Measurements from ENCODE around the gene S100A7.

Gene S100A7

DNA sequence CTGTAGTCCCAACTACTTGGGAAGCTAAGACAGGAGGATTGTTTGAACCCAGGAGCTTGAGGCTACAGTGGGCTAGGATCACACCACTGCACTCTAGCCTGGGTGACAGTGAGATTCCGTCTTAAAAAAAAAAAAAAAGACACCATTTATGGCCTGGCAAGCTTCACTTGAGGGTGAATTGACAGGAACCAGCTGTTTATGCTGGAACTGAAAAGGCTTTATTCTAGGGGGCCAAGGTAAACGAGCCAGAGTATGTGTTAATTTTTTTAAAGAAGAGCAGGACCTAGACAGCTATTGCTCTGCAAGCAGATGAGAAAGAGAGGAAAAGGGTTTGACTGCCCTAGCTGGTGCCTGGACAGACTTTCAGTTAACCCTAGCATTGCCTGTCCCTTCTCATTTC lies 38.3 kb upstream of the S100A7 start:
- Histone ChIP-seq H3K27ac (ENCODE audit: low read length, poor library complexity, severe bottlenecking) (no peak overlapping the region), H2BK15ac (ENCODE audit: low read depth, poor library complexity, severe bottlenecking) (no peak overlapping the region), H3K23ac (ENCODE audit: low read length in 2 of 2) (no peak overlapping the region), H3K79me1 (replicated peaks; ENCODE audit: low read length, poor library complexity, severe bottlenecking) (no peaks in the 10 kb centered on the region), H2AFZ (ENCODE audit: low read depth, low read length) (no peak overlapping the region), H4K8ac (ENCODE audit: low read length) (no peak overlapping the region), H3K18ac (ENCODE audit: low read depth in 1 of 2, low read length in 2 of 2) (no peak overlapping the region), H3K27me3 (ENCODE audit: control insufficient read depth in 1 of 2, insufficient read depth in 1 of 2, low read length in 2 of 2) (peaks cover 0 to 6% of the 10 kb centered on the region in 2 experiments), H3K4me1 (ENCODE audit: control insufficient read depth, insufficient read depth, low read depth, low read length) (no peaks in the 10 kb centered on the region), H3K4me2 (ENCODE audit: low read length, poor library complexity, severe bottlenecking) (no peak overlapping the region), H3K9ac (ENCODE audit: low read length) (no peak overlapping the region), H3K36me3 (ENCODE audit: control insufficient read depth in 1 of 2, insufficient read depth in 2 of 2, low read depth in 1 of 2, low read length in 2 of 2) (no peaks in the 10 kb centered on the region), H2BK5ac (ENCODE audit: low read depth, low read length, poor library complexity, severe bottlenecking) (no peak overlapping the region), H2BK120ac (ENCODE audit: low read depth, low read length) (no peak overlapping the region), H2AK5ac (ENCODE audit: low read length, severe bottlenecking) (no peak overlapping the region), H3K4me3 (ENCODE audit: insufficient read depth in 1 of 2, low read depth in 1 of 2, low read length in 2 of 2) (no peak overlapping the region), H3K4ac (ENCODE audit: low read depth in 1 of 2, low read length in 2 of 2) (no peak overlapping the region), H3K9me3 (ENCODE audit: control insufficient read depth, low read length) (no peaks in the 10 kb centered on the region), H2BK12ac (ENCODE audit: low read length in 2 of 2) (no peak overlapping the region), H4K91ac (ENCODE audit: low read length) (no peak overlapping the region), H3K14ac (ENCODE audit: low read length in 2 of 2) (no peak overlapping the region)
- no peak for DNase-seq
- 3% methylated on average over 2 of the region's 2 CpGs for WGBS

DNA sequence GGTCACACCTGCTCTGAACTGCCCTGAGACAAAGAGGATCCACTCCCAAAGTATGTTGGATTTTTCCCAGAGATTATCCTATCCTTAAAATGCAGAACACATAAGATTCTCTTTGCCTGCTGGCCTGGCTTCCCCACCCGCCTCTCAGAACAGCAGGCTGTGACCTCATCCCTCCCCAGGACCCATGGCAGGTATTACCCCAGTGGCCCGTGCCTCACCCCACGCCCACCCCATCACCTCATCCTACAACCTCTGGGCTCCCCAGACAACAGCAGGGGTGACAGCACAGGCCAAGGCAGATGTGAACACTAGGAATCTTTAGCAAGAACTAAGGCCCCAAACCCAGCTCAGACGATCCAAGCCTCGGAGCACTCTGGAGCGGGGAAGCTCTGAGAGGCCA lies 35.1 kb upstream of the S100A7 start:
- no peak overlapping the region for H3K4me3 ChIP-seq (ENCODE audit: insufficient read depth in 1 of 2, low read depth in 1 of 2, low read length in 2 of 2)
- H2AK5ac ChIP-seq (ENCODE audit: low read length, severe bottlenecking) = no peak overlapping the region
- no peak overlapping the region for H4K91ac ChIP-seq (ENCODE audit: low read length)
- H3K27ac ChIP-seq (ENCODE audit: low read length, poor library complexity, severe bottlenecking) = no peak overlapping the region
- WGBS = 74% methylated on average over 6 of the region's 6 CpGs
- H3K23ac ChIP-seq (ENCODE audit: low read length in 2 of 2) = no peak overlapping the region
- H3K18ac ChIP-seq (ENCODE audit: low read depth in 1 of 2, low read length in 2 of 2) = no peak overlapping the region
- H3K4me1 ChIP-seq (ENCODE audit: control insufficient read depth, insufficient read depth, low read depth, low read length) = no peaks in the 10 kb centered on the region
- no peak overlapping the region for H3K14ac ChIP-seq (ENCODE audit: low read length in 2 of 2)
- no peak overlapping the region for H2BK12ac ChIP-seq (ENCODE audit: low read length in 2 of 2)
- no peak overlapping the region for H3K9ac ChIP-seq (ENCODE audit: low read length)
- H3K79me1 ChIP-seq (replicated peaks; ENCODE audit: low read length, poor library complexity, severe bottlenecking) = no peaks in the 10 kb centered on the region
- H3K4ac ChIP-seq (ENCODE audit: low read depth in 1 of 2, low read length in 2 of 2) = no peak overlapping the region
- no peaks in the 10 kb centered on the region for H3K36me3 ChIP-seq (ENCODE audit: control insufficient read depth in 1 of 2, insufficient read depth in 2 of 2, low read depth in 1 of 2, low read length in 2 of 2)
- H2BK120ac ChIP-seq (ENCODE audit: low read depth, low read length) = no peak overlapping the region
- no peak overlapping the region for H3K4me2 ChIP-seq (ENCODE audit: low read length, poor library complexity, severe bottlenecking)
- no peaks in the 10 kb centered on the region for H3K9me3 ChIP-seq (ENCODE audit: control insufficient read depth, low read length)
- no peak overlapping the region for H4K8ac ChIP-seq (ENCODE audit: low read length)
- H2BK5ac ChIP-seq (ENCODE audit: low read depth, low read length, poor library complexity, severe bottlenecking) = no peak overlapping the region
- no peak for DNase-seq
- H2BK15ac ChIP-seq (ENCODE audit: low read depth, poor library complexity, severe bottlenecking) = no peak overlapping the region
- no peak overlapping the region for H2AFZ ChIP-seq (ENCODE audit: low read depth, low read length)
- peaks cover 0 to 14% of the 10 kb centered on the region in 2 experiments for H3K27me3 ChIP-seq (ENCODE audit: control insufficient read depth in 1 of 2, insufficient read depth in 1 of 2, low read length in 2 of 2)

DNA sequence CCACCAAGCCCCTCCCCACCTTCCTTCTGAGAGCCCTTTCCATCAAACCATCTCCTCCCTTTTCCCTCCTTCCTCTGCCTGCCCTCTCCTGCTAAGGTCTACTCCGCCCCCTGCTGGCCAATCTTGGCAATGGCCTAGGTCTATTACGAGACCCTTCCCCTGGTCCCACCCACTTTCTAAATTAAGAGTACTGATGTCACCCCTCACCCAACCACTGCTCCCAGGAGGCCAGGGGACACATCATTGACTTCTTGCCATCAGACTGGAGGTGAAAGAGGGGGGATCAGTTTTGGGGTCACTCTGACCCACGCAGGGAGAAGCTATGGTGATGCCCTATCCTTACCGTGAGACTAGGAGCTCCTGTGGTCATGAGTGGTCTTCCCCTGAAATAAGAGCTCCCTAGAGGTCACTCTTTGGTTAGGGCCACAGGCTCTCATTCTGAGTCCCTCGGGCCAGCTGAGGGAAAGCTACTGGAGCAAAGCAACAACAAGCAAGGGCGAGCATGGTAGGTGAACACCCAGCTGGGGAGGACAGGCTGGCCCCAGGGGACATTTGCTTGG lies 34.6 kb upstream of the S100A7 start:
- H3K9ac ChIP-seq (ENCODE audit: low read length) = no peak overlapping the region
- H3K36me3 ChIP-seq (ENCODE audit: control insufficient read depth in 1 of 2, insufficient read depth in 2 of 2, low read depth in 1 of 2, low read length in 2 of 2) = no peaks in the 10 kb centered on the region
- peaks cover 0 to 15% of the 10 kb centered on the region in 2 experiments for H3K27me3 ChIP-seq (ENCODE audit: control insufficient read depth in 1 of 2, insufficient read depth in 1 of 2, low read length in 2 of 2)
- H3K23ac ChIP-seq (ENCODE audit: low read length in 2 of 2) = no peak overlapping the region
- no peak overlapping the region for H2BK15ac ChIP-seq (ENCODE audit: low read depth, poor library complexity, severe bottlenecking)
- no peak overlapping the region for H3K27ac ChIP-seq (ENCODE audit: low read length, poor library complexity, severe bottlenecking)
- H2AK5ac ChIP-seq (ENCODE audit: low read length, severe bottlenecking) = no peak overlapping the region
- H2BK12ac ChIP-seq (ENCODE audit: low read length in 2 of 2) = no peak overlapping the region
- no peak overlapping the region for H2AFZ ChIP-seq (ENCODE audit: low read depth, low read length)
- no peak overlapping the region for H3K18ac ChIP-seq (ENCODE audit: low read depth in 1 of 2, low read length in 2 of 2)
- no peaks in the 10 kb centered on the region for H3K4me1 ChIP-seq (ENCODE audit: control insufficient read depth, insufficient read depth, low read depth, low read length)
- no peaks in the 10 kb centered on the region for H3K9me3 ChIP-seq (ENCODE audit: control insufficient read depth, low read length)
- no peak overlapping the region for H2BK120ac ChIP-seq (ENCODE audit: low read depth, low read length)
- no peak overlapping the region for H3K4ac ChIP-seq (ENCODE audit: low read depth in 1 of 2, low read length in 2 of 2)
- H4K91ac ChIP-seq (ENCODE audit: low read length) = no peak overlapping the region
- H3K4me3 ChIP-seq (ENCODE audit: insufficient read depth in 1 of 2, low read depth in 1 of 2, low read length in 2 of 2) = no peak overlapping the region
- H3K79me1 ChIP-seq (replicated peaks; ENCODE audit: low read length, poor library complexity, severe bottlenecking) = no peaks in the 10 kb centered on the region
- no peak overlapping the region for H2BK5ac ChIP-seq (ENCODE audit: low read depth, low read length, poor library complexity, severe bottlenecking)
- 34% methylated on average over 6 of the region's 6 CpGs for WGBS
- H4K8ac ChIP-seq (ENCODE audit: low read length) = no peak overlapping the region
- H3K4me2 ChIP-seq (ENCODE audit: low read length, poor library complexity, severe bottlenecking) = no peak overlapping the region
- DNase-seq = peak; percentile 70
- H3K14ac ChIP-seq (ENCODE audit: low read length in 2 of 2) = no peak overlapping the region

DNA sequence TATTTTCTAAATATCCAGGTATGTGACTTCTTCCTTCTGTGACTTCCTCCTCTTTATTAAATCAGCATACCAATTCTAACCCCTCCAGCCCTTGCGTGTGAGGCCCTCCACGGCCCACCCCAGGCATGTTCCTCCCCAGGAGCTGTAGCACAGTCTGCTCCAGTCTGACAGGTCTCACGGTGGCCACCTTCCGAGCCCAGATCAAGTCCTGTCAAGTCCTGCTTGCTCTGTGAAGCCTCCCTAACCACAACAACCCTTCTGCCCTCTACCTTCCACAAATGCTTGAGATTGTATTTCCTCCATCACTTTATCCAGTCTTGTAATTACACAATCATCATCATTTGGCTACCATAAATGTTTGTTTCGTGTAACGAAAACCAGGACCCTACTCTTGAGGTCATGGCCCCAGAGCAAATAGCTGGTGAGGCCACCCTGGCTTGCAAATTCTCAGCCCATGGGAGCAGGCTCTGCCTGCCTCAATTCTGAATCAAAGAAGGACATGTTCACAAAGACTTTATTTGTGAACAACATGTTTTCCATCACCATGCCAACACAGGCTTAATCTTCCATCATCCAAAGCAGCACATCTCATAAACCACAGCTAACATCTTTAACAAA lies 33.0 kb upstream of the S100A7 start:
- peak overlapping the region in 1 of 2 experiments; percentile 50 for H3K23ac ChIP-seq (ENCODE audit: low read length in 2 of 2)
- no peak overlapping the region for H2BK120ac ChIP-seq (ENCODE audit: low read depth, low read length)
- H3K14ac ChIP-seq (ENCODE audit: low read length in 2 of 2) = no peak overlapping the region
- no peak overlapping the region for H2AK5ac ChIP-seq (ENCODE audit: low read length, severe bottlenecking)
- 64% methylated on average over 6 of the region's 6 CpGs for WGBS
- no peak overlapping the region for H4K8ac ChIP-seq (ENCODE audit: low read length)
- H2BK5ac ChIP-seq (ENCODE audit: low read depth, low read length, poor library complexity, severe bottlenecking) = no peak overlapping the region
- H3K18ac ChIP-seq (ENCODE audit: low read depth in 1 of 2, low read length in 2 of 2) = no peak overlapping the region
- no peaks in the 10 kb centered on the region for H3K36me3 ChIP-seq (ENCODE audit: control insufficient read depth in 1 of 2, insufficient read depth in 2 of 2, low read depth in 1 of 2, low read length in 2 of 2)
- H3K4me2 ChIP-seq (ENCODE audit: low read length, poor library complexity, severe bottlenecking) = no peak overlapping the region
- no peak overlapping the region for H2BK12ac ChIP-seq (ENCODE audit: low read length in 2 of 2)
- peaks cover 0 to 17% of the 10 kb centered on the region in 2 experiments for H3K27me3 ChIP-seq (ENCODE audit: control insufficient read depth in 1 of 2, insufficient read depth in 1 of 2, low read length in 2 of 2)
- H3K9ac ChIP-seq (ENCODE audit: low read length) = no peak overlapping the region
- no peaks in the 10 kb centered on the region for H3K9me3 ChIP-seq (ENCODE audit: control insufficient read depth, low read length)
- peak; percentile 37 for DNase-seq
- H2BK15ac ChIP-seq (ENCODE audit: low read depth, poor library complexity, severe bottlenecking) = no peak overlapping the region
- no peak overlapping the region for H4K91ac ChIP-seq (ENCODE audit: low read length)
- no peak overlapping the region for H2AFZ ChIP-seq (ENCODE audit: low read depth, low read length)
- no peak overlapping the region for H3K27ac ChIP-seq (ENCODE audit: low read length, poor library complexity, severe bottlenecking)
- H3K79me1 ChIP-seq (replicated peaks; ENCODE audit: low read length, poor library complexity, severe bottlenecking) = no peaks in the 10 kb centered on the region
- H3K4ac ChIP-seq (ENCODE audit: low read depth in 1 of 2, low read length in 2 of 2) = no peak overlapping the region
- H3K4me1 ChIP-seq (ENCODE audit: control insufficient read depth, insufficient read depth, low read depth, low read length) = no peaks in the 10 kb centered on the region
- H3K4me3 ChIP-seq (ENCODE audit: insufficient read depth in 1 of 2, low read depth in 1 of 2, low read length in 2 of 2) = no peak overlapping the region
